Vagina (tissue), 2 donors: ENCODE measurements around the gene TMEM178A. TPM values are rescaled to one million over a fixed set of nuclear protein-coding genes. Genes with fewer than 3 reads are reported as not detected.

Experiments
- DNase-seq, 2 donors: peaks; one replicate each; pipeline ENCODE4 v3.0.0-alpha.2; 2017; ENCODE audit errors: extremely low spot score in 2 of 2
- H3K27ac ChIP-seq: fragments of 200-600 bp; sonication (generic); one replicate; pipeline ENCODE4 v1.5.1; 2019
- H3K27me3 ChIP-seq: fragments of 200-600 bp; sonication (generic); one replicate; pipeline ENCODE4 v1.5.1; 2019
- H3K36me3 ChIP-seq, 2 donors: fragments of 200-600 bp; sonication (generic); one replicate each; pipeline ENCODE4 v1.5.1; 2017 to 2019
- H3K4me1 ChIP-seq: fragments of 200-600 bp; sonication (generic); one replicate; pipeline ENCODE4 v1.5.1; 2019
- H3K4me3 ChIP-seq, 2 donors: fragments of 200-600 bp; sonication (generic); 1 replicate in 1 of 2; 2 replicates in 1 of 2; pipeline ENCODE4 v1.5.1; 2016 to 2019
- H3K9me3 ChIP-seq: fragments of 200-600 bp; sonication (generic); one replicate; pipeline ENCODE4 v1.5.1; 2019
- CTCF ChIP-seq, 3 experiments: fragments of 450-650 bp in 2 of 3; fragments of 200-600 bp in 1 of 3; sonication (generic) in 1 of 3; IDR thresholded peaks; one replicate each; pipeline ENCODE4 v1.5.1; 2017 to 2019; ENCODE audit warnings: antibody characterized with exemption in 3 of 3, mild to moderate bottlenecking in 2 of 3, moderate library complexity in 2 of 3
- POLR2A ChIP-seq, 2 donors: fragments of 450-650 bp; IDR thresholded peaks; one replicate each; pipeline ENCODE4 v1.6.1; 2017; ENCODE audit warnings: antibody characterized with exemption in 2 of 2, mild to moderate bottlenecking in 2 of 2, moderate library complexity in 2 of 2
- POLR2AphosphoS5 ChIP-seq, 2 donors: sonication (generic); formaldehyde crosslinking; IDR thresholded peaks; one replicate each; pipeline ENCODE4 v1.9.0; 2017; ENCODE audit warnings: antibody characterized with exemption in 2 of 2, mild to moderate bottlenecking in 2 of 2, low read depth in 1 of 2; ENCODE audit not compliant: insufficient read depth in 1 of 2
- intact Hi-C: fragments of 100-400 bp; cut with DNase I; formaldehyde crosslinking; loops from one replicate; pipeline ENCODE4 v1.15.1; 2023
- total RNA-seq: library from RNA; depleted of rRNA; stranded (reverse); fragments of >200 nt; gene quantifications from one replicate; pipeline ENCODE4 v1.2.3, GENCODE V29; 2016

Gene TMEM178A
- 2.0 TPM for total RNA-seq

- peaks cover 8% of the 10 kb centered on the region for H3K4me1 ChIP-seq
- DNase-seq = no peak
- no peaks in the 10 kb centered on the region for H3K27me3 ChIP-seq
- intact Hi-C loops = no loop called here
- H3K27ac ChIP-seq = no peak within 1 kb of the TSS
- peak within 1 kb of the TSS; percentile 51 to 59 for H3K4me3 ChIP-seq
- TF ChIP-seq POLR2A (IDR thresholded peaks at IDR 0.05) = no peak
- TF ChIP-seq POLR2AphosphoS5 (IDR thresholded peaks at IDR 0.05; ENCODE audit: insufficient read depth in 1 of 2, low read depth in 1 of 2) = no peak
- TF ChIP-seq CTCF (IDR thresholded peaks at IDR 0.05) = no peak
- no peaks in the 10 kb centered on the region for H3K36me3 ChIP-seq
- H3K9me3 ChIP-seq = no peaks in the 10 kb centered on the region
Observed at GRCh38 chr2:39665811-39666490, at the start of gene TMEM178A. TMEM178A (plus strand) TSS chr2:39665917; CDS start chr2:39665975, 58 bp downstream.

GRCh38 chr2:39618236-39618635 is 47.5 kb upstream of the TMEM178A start:
- Histone ChIP-seq H3K4me1 (peaks cover 8% of the 10 kb centered on the region), H3K36me3 (no peaks in the 10 kb centered on the region), H3K4me3 (no peak overlapping the region), H3K27me3 (no peaks in the 10 kb centered on the region), H3K27ac (no peak overlapping the region), H3K9me3 (no peaks in the 10 kb centered on the region)
- TF ChIP-seq POLR2A (IDR thresholded peaks at IDR 0.05) (no peak), CTCF (IDR thresholded peaks at IDR 0.05) (no peak), POLR2AphosphoS5 (IDR thresholded peaks at IDR 0.05; ENCODE audit: insufficient read depth in 1 of 2, low read depth in 1 of 2) (no peak)
- no peak for DNase-seq
- intact Hi-C loops = no loop called here

- DNase-seq = no peak
- H3K4me1 ChIP-seq = peaks cover 8% of the 10 kb centered on the region
- no peak overlapping the region for H3K4me3 ChIP-seq
- no peak overlapping the region for H3K27ac ChIP-seq
- intact Hi-C loops = no loop called here
- no peaks in the 10 kb centered on the region for H3K36me3 ChIP-seq
- TF ChIP-seq POLR2AphosphoS5 (IDR thresholded peaks at IDR 0.05; ENCODE audit: insufficient read depth in 1 of 2, low read depth in 1 of 2) (no peak), CTCF (IDR thresholded peaks at IDR 0.05) (no peak), POLR2A (IDR thresholded peaks at IDR 0.05) (no peak)
- H3K27me3 ChIP-seq = no peaks in the 10 kb centered on the region
- no peaks in the 10 kb centered on the region for H3K9me3 ChIP-seq
Observed at GRCh38 chr2:39618736-39619135, 47.0 kb upstream of the TMEM178A start.

- no peak for DNase-seq
- H3K4me3 ChIP-seq = no peak overlapping the region
- intact Hi-C loops = no loop called here
- no peak overlapping the region for H3K27ac ChIP-seq
- H3K9me3 ChIP-seq = no peaks in the 10 kb centered on the region
- TF ChIP-seq CTCF (IDR thresholded peaks at IDR 0.05) = no peak
- no peak for TF ChIP-seq POLR2A (IDR thresholded peaks at IDR 0.05)
- TF ChIP-seq POLR2AphosphoS5 (IDR thresholded peaks at IDR 0.05; ENCODE audit: insufficient read depth in 1 of 2, low read depth in 1 of 2) = no peak
- H3K36me3 ChIP-seq = no peaks in the 10 kb centered on the region
- H3K4me1 ChIP-seq = peaks cover 8% of the 10 kb centered on the region
- H3K27me3 ChIP-seq = no peaks in the 10 kb centered on the region
Observed at GRCh38 chr2:39620067-39620466, 45.6 kb upstream of the TMEM178A start.

GRCh38 chr2:39621596-39621995 is 44.1 kb upstream of the TMEM178A start:
- H3K4me3 ChIP-seq = no peak overlapping the region
- H3K36me3 ChIP-seq = no peaks in the 10 kb centered on the region
- intact Hi-C loops = no loop called here
- TF ChIP-seq CTCF (IDR thresholded peaks at IDR 0.05) (no peak), POLR2AphosphoS5 (IDR thresholded peaks at IDR 0.05; ENCODE audit: insufficient read depth in 1 of 2, low read depth in 1 of 2) (no peak), POLR2A (IDR thresholded peaks at IDR 0.05) (no peak)
- DNase-seq = no peak
- H3K27ac ChIP-seq = no peak overlapping the region
- H3K9me3 ChIP-seq = no peaks in the 10 kb centered on the region
- H3K27me3 ChIP-seq = no peaks in the 10 kb centered on the region
- peaks cover 8% of the 10 kb centered on the region for H3K4me1 ChIP-seq
